Keratinocyte (primary cell): ENCODE data around the gene KLC1. TPM values are rescaled to one million over a fixed set of nuclear protein-coding genes. Genes with fewer than 3 reads are reported as not detected.

ENCODE experiments used
- DNase-seq: peaks from one replicate; pipeline ENCODE4 v3.0.0-alpha.2; 2011; ENCODE audit warnings: low read depth, missing footprints, low spot score
- FAIRE-seq: peaks from 2 replicates; lab custom pipeline; 2011; peaks lifted over from hg19 to GRCh38; lab: Jason Lieb, UNC
- H2AFZ ChIP-seq: 2 replicates; pipeline ENCODE4 v1.6.0; 2012; ENCODE audit warnings: low read length, control low read depth, inconsistent platforms; ENCODE audit not compliant: control insufficient read depth
- H3K27ac ChIP-seq: 2 replicates; pipeline ENCODE4 v1.5.1; 2011; ENCODE audit warnings: low read length; ENCODE audit not compliant: control insufficient read depth, insufficient read depth
- H3K27me3 ChIP-seq: 3 replicates; pipeline ENCODE4 v1.6.0; 2011; ENCODE audit warnings: low read length; ENCODE audit not compliant: control insufficient read depth, insufficient read depth; ENCODE audit errors: extremely low read depth
- H3K36me3 ChIP-seq, 2 experiments: 2 replicates in 1 of 2; 3 replicates in 1 of 2; pipeline ENCODE4 v1.5.1; 2011; ENCODE audit warnings: low read length in 2 of 2, mild to moderate bottlenecking in 1 of 2; ENCODE audit not compliant: control insufficient read depth in 2 of 2, insufficient read depth in 2 of 2; ENCODE audit errors: extremely low read depth in 1 of 2
- H3K4me1 ChIP-seq: 3 replicates; pipeline ENCODE4 v1.5.1; 2011; ENCODE audit warnings: low read length; ENCODE audit not compliant: control insufficient read depth, insufficient read depth; ENCODE audit errors: extremely low read depth
- H3K4me2 ChIP-seq: 3 replicates; pipeline ENCODE4 v1.6.0; 2011; ENCODE audit warnings: low read depth, low read length; ENCODE audit not compliant: control insufficient read depth, insufficient read depth; ENCODE audit errors: extremely low read depth
- H3K4me3 ChIP-seq, 3 experiments: fragments of 200-600 bp in 1 of 3; sonication (generic) in 1 of 3; 2 replicates in 2 of 3; 3 replicates in 1 of 3; pipeline ENCODE4 v1.5.1; 2011 to 2016; ENCODE audit warnings: low read length in 3 of 3, mild to moderate bottlenecking in 3 of 3, control low read depth in 2 of 3, inconsistent platforms in 1 of 3, low read depth in 1 of 3, mixed read lengths in 1 of 3, mixed run types in 1 of 3, moderate library complexity in 1 of 3; ENCODE audit not compliant: control insufficient read depth in 2 of 3, insufficient read depth in 2 of 3; ENCODE audit errors: extremely low read depth in 1 of 3
- H3K79me2 ChIP-seq: 2 replicates; pipeline ENCODE4 v1.6.0; 2012; ENCODE audit warnings: low read length; ENCODE audit not compliant: control insufficient read depth, insufficient read depth
- H3K9ac ChIP-seq: 3 replicates; pipeline ENCODE4 v1.6.0; 2011; ENCODE audit warnings: low read length; ENCODE audit not compliant: control insufficient read depth, insufficient read depth; ENCODE audit errors: extremely low read depth
- H3K9me1 ChIP-seq: 3 replicates; pipeline ENCODE4 v1.6.0; 2011; ENCODE audit warnings: low read length; ENCODE audit not compliant: control insufficient read depth, insufficient read depth; ENCODE audit errors: extremely low read depth
- H3K9me3 ChIP-seq: 2 replicates; pipeline ENCODE4 v1.5.1; 2012; ENCODE audit warnings: low read depth, low read length; ENCODE audit not compliant: control insufficient read depth
- H4K20me1 ChIP-seq: 3 replicates; pipeline ENCODE4 v1.6.0; 2011; ENCODE audit warnings: low read length; ENCODE audit not compliant: control insufficient read depth, insufficient read depth; ENCODE audit errors: extremely low read depth
- EZH2 ChIP-seq: IDR thresholded peaks from one replicate; pipeline ENCODE4 v1.6.1; 2012; ENCODE audit warnings: inconsistent platforms, mild to moderate bottlenecking, low read length, moderate library complexity
- dilution Hi-C: fragments of 300-500 bp; cut with MboI; formaldehyde crosslinking; loops from one replicate; pipeline ENCODE4 v1.7.0; 2020; ENCODE audit warnings: low sequenced_read_pairs; ENCODE audit not compliant: extremely low pct_ligation_motif_present
- polyA plus RNA-seq, 5 experiments: library from polyadenylated mRNA; depleted of rRNA in 3 of 5; stranded (reverse) in 3 of 5; stranded (forward) in 1 of 5; unstranded in 1 of 5; fragments of >200 nt; gene quantifications; 1 replicate in 1 of 5; 2 replicates in 3 of 5; 3 replicates in 1 of 5; pipeline versions ENCODE4 v1.2.1 to v1.2.3, GENCODE V29; 2011 to 2012; ENCODE audit warnings: missing spikeins in 2 of 5, low read depth in 1 of 5, low replicate concordance in 1 of 5
- TF ChIP-seq, protein P1 (sequence below), 3 experiments: IDR thresholded peaks in 1 of 3; conservative IDR thresholded peaks in 1 of 3; optimal IDR thresholded peaks in 1 of 3; 2 replicates in 2 of 3; 3 replicates in 1 of 3; pipeline versions ENCODE3 to v1.5.1; 2011; ENCODE audit warnings: low read length in 3 of 3, mild to moderate bottlenecking in 3 of 3, moderate library complexity in 2 of 3, control low read depth in 1 of 3, inconsistent platforms in 1 of 3; ENCODE audit not compliant: insufficient read depth in 2 of 3; ENCODE audit errors: extremely low read depth in 1 of 3

Gene KLC1
- polyA plus RNA-seq, 1 donor (not counting 4 experiments of a cell fraction or from before 2014, with no cell fraction given): 130 TPM

DNA sequence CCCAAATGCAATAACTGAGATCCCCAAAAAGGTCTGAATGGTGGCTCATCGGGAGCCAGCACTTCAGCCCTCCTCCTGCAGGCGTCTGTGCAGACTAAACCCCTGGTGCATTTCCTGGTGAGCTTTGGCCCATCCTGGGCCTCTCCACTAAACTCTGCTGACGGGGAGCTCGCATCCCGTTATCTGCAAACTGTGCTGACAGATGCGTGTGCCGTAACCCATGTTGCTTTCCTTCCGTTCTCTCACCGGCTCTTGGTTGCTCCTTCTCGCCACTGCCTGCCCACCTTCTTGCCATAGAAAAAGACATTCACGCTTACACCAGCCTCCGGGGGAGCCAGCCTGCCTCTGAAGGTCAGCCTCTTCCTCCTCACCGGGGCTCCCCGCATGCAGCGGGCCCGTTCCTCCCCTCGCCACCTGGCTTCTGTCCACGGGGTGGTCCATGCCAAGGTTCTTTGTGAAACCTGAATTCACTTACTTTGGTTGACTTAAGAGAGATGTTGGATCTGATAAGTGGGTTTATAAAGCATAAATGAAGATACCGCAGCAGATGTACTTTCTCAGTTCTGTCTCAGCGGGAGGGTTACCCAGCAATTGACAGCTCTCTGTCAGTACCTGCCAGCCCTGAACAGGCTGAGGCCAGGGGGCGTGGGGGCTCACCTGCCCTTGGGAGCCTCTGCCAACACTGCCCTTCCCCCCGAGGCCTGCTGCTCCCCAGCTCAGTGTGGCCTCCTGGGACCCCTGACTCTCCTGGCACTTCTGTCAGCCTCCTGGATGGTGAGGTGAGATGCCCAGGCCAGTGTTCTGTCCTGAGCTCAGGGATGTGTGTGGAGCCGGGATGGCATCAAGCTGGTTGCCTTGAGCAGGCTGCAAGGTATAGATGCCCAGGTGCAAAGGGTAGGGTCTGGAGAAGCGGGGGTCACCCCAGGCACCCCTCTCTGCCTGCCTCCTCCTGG, 100.8 kb downstream of the KLC1 start:
- H3K9ac ChIP-seq: no peak overlapping the region
- no peak overlapping the region for H3K27ac ChIP-seq
- H3K9me3 ChIP-seq: no peaks in the 10 kb centered on the region
- no peak for TF ChIP-seq EZH2
- TF ChIP-seq, protein P1, sequence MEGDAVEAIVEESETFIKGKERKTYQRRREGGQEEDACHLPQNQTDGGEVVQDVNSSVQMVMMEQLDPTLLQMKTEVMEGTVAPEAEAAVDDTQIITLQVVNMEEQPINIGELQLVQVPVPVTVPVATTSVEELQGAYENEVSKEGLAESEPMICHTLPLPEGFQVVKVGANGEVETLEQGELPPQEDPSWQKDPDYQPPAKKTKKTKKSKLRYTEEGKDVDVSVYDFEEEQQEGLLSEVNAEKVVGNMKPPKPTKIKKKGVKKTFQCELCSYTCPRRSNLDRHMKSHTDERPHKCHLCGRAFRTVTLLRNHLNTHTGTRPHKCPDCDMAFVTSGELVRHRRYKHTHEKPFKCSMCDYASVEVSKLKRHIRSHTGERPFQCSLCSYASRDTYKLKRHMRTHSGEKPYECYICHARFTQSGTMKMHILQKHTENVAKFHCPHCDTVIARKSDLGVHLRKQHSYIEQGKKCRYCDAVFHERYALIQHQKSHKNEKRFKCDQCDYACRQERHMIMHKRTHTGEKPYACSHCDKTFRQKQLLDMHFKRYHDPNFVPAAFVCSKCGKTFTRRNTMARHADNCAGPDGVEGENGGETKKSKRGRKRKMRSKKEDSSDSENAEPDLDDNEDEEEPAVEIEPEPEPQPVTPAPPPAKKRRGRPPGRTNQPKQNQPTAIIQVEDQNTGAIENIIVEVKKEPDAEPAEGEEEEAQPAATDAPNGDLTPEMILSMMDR (optimal IDR thresholded peaks at IDR 0.05 in 1 of 3, IDR thresholded peaks at IDR 0.05 in 1 of 3, conservative IDR thresholded peaks at IDR 0.05 in 1 of 3; ENCODE audit: extremely low read depth in 1 of 3, insufficient read depth in 2 of 3, low read length in 3 of 3): peak in 1 of 3 experiments; percentile 8
- dilution Hi-C loops: no loop called here
- no peak overlapping the region for H2AFZ ChIP-seq
- no peaks in the 10 kb centered on the region for H3K27me3 ChIP-seq
- peaks cover 29% of the 10 kb centered on the region for H3K79me2 ChIP-seq
- FAIRE-seq: no peak
- DNase-seq: no peak
- no peak overlapping the region for H3K4me2 ChIP-seq
- H3K4me1 ChIP-seq: peaks cover 11% of the 10 kb centered on the region
- peaks cover 4% of the 10 kb centered on the region for H4K20me1 ChIP-seq
- no peak overlapping the region for H3K4me3 ChIP-seq
- no peaks in the 10 kb centered on the region for H3K9me1 ChIP-seq
- H3K36me3 ChIP-seq: peaks cover 40 to 55% of the 10 kb centered on the region in 2 experiments

DNA sequence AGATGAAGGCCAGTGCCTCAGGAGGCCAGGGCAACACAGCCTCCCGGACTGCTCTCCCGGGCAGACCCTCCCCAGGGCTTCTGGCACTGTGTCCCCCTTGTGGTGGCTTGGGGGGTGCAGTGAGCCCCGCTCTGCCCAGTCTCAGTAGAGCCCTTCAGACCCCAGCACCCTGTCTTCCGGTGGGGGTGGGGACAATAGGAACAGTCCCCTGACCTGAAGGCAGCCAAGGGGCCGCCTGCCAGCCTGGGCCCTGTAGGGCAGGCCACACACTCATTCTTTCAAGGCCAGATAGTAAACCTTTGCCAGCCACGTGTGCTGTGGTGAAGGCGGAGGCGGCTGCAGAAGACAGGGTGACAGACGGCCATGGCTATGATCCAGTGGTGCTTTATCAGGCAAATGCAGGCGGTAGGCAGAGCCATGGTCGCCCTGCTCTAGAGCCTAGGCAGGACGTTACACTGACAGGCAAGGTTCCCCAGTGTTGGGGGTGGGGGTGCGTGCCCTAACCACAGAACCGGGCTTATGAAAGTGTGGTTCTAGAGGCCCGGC, 101.6 kb downstream of the KLC1 start:
- Histone ChIP-seq H3K27me3 (no peaks in the 10 kb centered on the region), H2AFZ (no peak overlapping the region), H3K36me3 (peaks cover 40 to 51% of the 10 kb centered on the region in 2 experiments), H4K20me1 (peaks cover 4% of the 10 kb centered on the region), H3K9ac (no peak overlapping the region), H3K9me3 (no peaks in the 10 kb centered on the region), H3K79me2 (peaks cover 22% of the 10 kb centered on the region), H3K4me2 (no peak overlapping the region), H3K4me3 (no peak overlapping the region), H3K4me1 (peaks cover 11% of the 10 kb centered on the region), H3K9me1 (no peaks in the 10 kb centered on the region), H3K27ac (no peak overlapping the region)
- no peak for TF ChIP-seq EZH2
- TF ChIP-seq, protein P1 (optimal IDR thresholded peaks at IDR 0.05 in 1 of 3, IDR thresholded peaks at IDR 0.05 in 1 of 3, conservative IDR thresholded peaks at IDR 0.05 in 1 of 3; ENCODE audit: extremely low read depth in 1 of 3, insufficient read depth in 2 of 3, low read length in 3 of 3): no peak
- dilution Hi-C loops: no loop called here
- DNase-seq: no peak
- no peak for FAIRE-seq
